GM12875 (cell line): ENCODE data around the gene RAD23A.

Experiments used
- H3K4me3 ChIP-seq: one replicate; pipeline ENCODE4 v1.5.1; 2011; ENCODE audit warnings: low read depth, low read length, control low read depth
- CTCF ChIP-seq: IDR thresholded peaks from 2 replicates; pipeline ENCODE4 v1.5.1; 2011; ENCODE audit warnings: low read depth, mild to moderate bottlenecking, control low read depth, inconsistent platforms, low read length, moderate library complexity, borderline replicate concordance; ENCODE audit not compliant: insufficient read depth

Gene RAD23A

DNA sequence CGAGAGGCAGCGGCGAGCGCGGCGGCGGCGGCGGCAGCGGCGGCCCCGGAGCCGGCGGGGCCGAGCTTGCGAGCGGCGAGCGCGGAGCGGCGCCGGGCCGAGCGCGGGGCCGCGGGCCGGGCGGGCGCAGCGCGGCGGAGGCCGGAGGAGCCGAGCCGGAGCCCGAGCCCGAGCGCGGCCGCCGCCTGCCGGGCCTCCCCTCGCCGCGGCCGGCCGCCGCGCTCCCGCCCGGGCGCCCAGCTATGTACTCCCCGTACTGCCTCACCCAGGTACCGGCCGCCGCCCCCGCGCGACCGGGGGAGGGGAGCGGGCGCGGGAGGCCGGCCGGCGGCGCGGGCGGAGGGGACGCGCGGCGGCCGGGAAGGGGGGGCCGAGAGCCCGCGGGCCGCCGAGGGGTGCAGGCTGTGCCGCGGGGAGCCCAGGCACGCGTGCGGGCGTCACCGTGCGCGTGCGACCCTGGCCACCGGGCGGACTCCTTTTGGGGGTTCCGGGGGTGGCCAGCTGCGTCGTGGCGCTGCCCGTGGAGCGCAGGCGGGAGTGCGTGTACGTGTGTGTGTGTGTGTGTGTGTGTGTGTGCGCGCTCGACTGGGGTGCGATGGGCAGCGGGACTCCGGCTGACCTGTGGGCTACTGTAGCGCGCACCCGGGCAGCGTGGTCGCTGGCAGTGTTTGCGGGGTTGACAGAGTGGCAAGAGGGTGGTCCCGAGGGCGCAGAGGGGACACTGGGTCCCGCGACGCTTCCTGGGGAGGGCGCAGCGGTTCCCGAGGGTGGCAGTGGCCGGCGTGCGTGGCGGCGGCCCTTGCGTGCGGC lies 50.1 kb downstream of the RAD23A start:
- no peak overlapping the region for H3K4me3 ChIP-seq
- TF ChIP-seq CTCF = no peak

GRCh38 chr19:12996406-12997094 lies 50.9 kb downstream of the RAD23A start:
- H3K4me3 ChIP-seq = no peak overlapping the region
- TF ChIP-seq CTCF = no peak

- no peak overlapping the region for H3K4me3 ChIP-seq
- no peak for TF ChIP-seq CTCF
Measured at GRCh38 chr19:12997179-12997966, 51.7 kb downstream of the RAD23A start.

DNA sequence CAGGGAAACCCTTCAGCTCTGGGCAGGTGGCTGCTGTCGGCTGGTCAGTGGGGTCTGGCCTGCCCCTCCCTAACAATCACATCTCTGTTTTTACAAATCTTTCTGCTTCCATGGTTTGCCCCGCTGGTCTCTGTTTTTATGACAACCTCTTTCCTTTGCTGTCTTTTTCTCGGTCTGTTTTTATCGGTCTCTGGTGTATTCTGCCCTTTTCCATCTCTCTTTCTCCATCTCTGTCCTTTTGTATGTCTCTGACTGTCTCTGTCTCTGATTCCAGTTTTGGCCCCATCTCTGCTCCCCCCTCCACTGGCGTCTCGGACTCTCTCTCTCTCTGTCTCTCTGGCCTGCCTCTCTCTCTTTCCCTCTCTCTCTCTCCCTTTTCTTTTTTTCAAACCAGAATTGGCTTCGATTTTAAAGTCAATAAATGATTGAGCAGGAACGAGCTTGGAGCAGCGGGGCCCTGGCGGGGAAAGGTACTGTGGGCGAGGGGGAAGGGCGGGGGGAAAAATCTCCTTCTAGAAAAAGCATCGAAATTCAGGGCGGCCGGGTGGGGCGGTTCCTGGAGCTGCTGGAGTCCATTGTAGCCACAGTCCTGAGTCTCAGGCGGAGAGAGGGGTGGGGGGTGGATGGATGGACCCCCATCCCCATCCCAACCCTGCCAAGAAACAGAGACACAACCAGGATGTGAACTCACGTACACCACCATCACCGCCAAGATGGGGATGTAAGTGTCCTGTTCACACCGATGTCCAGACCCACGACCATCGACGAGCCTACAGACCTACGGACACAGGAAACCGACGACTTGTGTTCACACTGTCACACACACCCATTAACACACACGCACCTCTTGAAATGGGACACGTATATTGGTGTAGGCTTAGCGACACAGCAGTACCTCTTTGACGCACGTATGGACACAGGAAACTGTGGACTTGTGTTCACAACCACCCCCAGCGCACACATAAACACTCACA lies 52.6 kb downstream of the RAD23A start:
- no peak overlapping the region for H3K4me3 ChIP-seq
- no peak for TF ChIP-seq CTCF

- no peak for TF ChIP-seq CTCF
- H3K4me3 ChIP-seq = no peak overlapping the region
Measured at GRCh38 chr19:13001166-13001501, 55.5 kb downstream of the RAD23A start.

GRCh38 chr19:13001502-13002165 lies 56.0 kb downstream of the RAD23A start:
- no peak overlapping the region for H3K4me3 ChIP-seq
- no peak for TF ChIP-seq CTCF
